HG03175 (cell line): ENCODE results near the gene TMX4.
"Not testable (repeated sequence)": the region's sequence is repeated elsewhere in the genome, so short reads cannot be mapped to it uniquely, and the experiment has no call there.

Experiments
- ATAC-seq: cut with Tn5 transposase; IDR thresholded peaks from one replicate; pipeline ENCODE4 v1.9.1; 2021; ENCODE audit warnings: mild to moderate bottlenecking, moderate library complexity; ENCODE audit not compliant: unreplicated experiment

TMX4 gene, protein sequence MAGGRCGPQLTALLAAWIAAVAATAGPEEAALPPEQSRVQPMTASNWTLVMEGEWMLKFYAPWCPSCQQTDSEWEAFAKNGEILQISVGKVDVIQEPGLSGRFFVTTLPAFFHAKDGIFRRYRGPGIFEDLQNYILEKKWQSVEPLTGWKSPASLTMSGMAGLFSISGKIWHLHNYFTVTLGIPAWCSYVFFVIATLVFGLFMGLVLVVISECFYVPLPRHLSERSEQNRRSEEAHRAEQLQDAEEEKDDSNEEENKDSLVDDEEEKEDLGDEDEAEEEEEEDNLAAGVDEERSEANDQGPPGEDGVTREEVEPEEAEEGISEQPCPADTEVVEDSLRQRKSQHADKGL

GRCh38 chr20:8019246-8019997 lies at the start of gene TMX4:
TMX4 (minus strand) TSS chr20:8019761; CDS start chr20:8019613, 148 bp downstream.
- peak; percentile 83 for ATAC-seq

DNA sequence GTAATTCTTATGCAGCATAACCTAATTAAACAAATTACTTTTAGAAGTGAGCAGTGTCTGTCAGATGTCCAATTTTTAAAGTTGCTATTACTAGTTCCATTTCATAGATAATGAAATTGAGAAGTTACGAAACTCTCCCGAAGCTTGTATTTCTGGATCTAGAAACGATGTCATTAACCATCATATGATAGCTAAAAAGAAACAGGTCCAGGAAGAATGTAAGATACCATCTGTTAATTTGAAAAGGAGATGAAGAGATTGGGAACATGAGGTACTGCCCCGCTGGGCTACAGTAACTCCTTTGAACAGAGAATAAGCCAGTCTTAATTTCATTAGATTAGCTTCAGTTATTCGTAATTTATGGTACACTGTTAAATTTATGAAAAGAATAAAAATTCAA lies 47.5 kb upstream of the TMX4 start:
- no peak for ATAC-seq

- no peak for ATAC-seq
Observed at GRCh38 chr20:8066662-8067061, 47.1 kb upstream of the TMX4 start.

DNA sequence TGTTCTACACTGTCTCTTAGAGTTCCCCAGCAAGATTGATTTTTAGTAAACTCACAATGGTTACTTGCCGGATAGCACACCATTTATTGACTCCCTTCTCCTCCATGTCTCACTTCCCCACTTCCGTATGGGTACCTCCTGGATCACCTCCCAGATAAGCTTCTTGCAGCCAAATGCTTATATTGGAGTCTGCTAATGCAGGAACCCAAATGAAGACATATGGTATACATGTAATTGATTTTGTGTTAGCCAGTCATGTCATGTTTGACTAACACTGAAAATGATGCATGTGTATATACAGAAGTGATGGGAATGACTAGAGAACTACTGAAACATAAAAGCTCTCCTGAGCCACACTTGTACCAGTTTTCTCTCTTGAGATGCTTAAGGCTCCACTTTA lies 46.1 kb upstream of the TMX4 start:
- no peak for ATAC-seq

DNA sequence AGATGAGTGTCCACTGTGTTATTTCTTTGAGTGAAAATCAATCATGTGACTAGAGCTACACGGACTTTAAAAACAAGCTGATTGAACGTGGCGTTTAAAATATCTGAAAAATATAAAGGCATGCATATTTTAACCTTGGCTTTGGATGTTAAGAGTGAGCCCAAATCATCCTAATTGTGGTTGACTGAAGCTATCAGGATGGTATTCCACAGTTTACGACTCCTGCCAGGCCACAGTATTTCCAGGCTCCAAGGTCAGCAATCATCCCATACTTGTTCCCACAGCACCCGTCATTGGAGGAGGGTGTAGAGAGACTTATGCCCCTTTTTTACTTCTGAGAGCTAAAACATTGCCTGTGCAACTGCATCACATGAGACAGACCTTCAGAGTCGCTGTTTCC lies 43.2 kb upstream of the TMX4 start:
- ATAC-seq: no peak

GRCh38 chr20:8061861-8062518 lies 42.4 kb upstream of the TMX4 start:
- ATAC-seq: no peak

DNA sequence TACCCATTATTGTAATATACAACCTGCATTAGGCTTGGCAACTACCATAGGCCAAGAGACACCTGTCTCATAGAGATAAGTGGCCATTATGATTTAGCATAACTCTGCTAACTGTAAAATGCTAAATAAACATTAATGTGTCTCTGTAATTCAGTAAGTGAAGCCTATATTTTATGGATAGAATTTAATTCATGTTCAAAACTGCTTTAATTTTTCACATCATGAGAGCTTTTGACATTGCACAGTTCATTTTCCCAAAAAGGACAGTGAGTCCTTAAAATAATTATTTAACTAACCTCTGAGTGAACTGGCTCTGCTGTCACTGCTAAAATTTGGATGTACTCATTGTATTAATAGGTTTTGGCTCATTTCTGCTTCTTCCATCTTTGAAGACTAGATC lies 41.4 kb upstream of the TMX4 start:
- no peak for ATAC-seq

DNA sequence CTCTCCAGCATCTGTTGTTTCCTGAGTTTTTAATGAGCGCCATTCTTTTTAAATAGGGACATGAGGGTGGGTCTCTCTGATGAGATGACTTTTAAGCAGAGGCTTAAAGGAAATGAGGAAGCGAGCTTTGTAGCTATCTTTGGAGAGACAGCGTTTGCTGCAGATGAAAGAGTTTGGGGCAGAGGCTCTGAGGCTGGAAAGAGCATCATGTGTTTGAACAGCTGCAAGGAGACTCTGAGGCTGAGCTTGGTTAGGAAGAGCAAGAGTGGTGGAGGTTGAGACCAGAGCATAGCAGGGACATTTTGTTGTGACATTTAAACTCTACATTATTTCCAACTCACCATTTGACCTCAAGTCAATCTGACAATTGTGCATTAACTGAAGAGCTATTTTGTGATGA lies 38.3 kb upstream of the TMX4 start:
- no peak for ATAC-seq

DNA sequence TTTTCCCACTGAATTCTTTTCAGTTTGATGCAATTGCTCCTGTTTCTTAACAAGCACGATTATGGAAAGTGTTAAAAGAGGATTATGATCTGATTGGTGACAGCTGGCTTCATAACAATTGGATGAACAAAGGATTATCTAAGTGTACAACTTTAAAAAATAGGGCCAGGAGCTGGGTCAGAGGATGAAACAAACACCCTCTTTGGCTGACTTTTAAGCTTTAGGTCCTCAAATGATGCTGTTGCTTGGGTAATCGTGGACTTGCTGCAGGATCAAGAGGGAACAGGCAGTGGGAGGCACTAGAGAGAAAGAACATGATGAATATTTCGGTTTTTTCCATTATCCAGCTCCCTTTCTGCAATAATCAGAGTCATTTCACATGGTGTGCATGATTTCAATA lies 35.5 kb upstream of the TMX4 start:
- ATAC-seq: no peak

- ATAC-seq: no peak
Observed at GRCh38 chr20:8050157-8050837, 30.7 kb upstream of the TMX4 start.

DNA sequence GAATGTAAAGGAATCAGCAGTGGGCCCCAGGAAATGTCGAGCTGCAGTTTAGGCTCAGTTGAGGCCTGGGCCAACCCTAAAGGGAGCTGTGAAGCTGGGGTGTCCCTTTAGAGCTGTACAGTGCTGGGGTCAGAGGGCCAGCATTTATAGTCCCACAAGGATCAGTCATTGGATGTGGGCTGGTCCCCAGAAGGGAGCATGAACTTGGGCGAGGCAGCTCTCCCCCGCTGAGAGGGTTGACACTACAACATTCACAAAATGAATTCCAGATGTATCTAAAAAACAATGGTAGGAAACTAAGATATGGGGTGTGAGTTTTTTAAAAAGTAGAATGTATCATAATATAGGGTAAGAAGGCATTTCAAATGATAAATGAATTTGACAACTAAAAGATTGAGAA lies 29.7 kb upstream of the TMX4 start:
- no peak for ATAC-seq

DNA sequence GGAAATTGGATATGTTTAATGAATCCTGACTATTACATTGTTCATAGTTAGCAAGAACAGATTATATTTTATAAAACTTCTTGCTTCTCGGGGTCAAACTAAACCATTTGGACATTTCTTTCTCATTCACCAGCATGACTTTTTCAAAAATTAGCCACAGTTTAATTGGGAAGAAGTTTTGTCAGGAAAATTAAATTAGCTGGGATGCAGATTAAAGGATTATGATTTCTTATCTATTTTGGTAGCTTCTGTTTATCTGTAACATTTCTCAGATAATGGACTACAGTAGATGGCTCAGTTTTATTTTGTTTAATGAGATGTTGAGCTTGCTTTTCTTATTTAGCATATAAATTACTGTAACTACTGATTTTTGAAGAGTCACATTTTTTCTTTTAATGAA lies 26.4 kb upstream of the TMX4 start:
- ATAC-seq: no peak

DNA sequence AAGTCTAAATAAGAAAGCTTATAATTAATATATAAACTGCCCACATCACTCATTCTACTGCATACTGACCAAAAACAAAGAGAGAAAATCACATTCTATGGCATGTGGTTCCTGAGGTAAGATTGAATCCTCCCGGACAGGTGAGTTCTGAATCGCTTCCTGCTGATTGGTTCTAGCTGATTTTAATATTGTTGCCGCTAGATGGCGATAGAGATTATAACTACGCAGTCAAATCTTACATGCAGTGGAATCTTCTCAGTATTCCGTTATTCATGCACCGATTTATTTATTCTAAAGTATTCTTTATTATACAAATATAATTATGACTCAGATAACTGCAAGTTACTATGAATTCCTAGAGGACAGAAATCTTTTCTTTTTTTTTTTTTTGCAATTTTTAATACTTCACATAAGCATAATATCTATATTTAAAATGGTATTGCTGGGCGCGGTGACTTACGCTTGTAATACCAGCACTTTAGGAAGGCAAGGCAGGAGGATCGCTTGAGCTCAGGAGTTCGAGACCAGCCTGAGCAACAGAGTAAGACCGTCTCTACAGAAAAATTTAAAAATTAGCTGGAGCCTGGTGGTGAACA lies 24.2 kb upstream of the TMX4 start:
- peak; percentile 87 for ATAC-seq

DNA sequence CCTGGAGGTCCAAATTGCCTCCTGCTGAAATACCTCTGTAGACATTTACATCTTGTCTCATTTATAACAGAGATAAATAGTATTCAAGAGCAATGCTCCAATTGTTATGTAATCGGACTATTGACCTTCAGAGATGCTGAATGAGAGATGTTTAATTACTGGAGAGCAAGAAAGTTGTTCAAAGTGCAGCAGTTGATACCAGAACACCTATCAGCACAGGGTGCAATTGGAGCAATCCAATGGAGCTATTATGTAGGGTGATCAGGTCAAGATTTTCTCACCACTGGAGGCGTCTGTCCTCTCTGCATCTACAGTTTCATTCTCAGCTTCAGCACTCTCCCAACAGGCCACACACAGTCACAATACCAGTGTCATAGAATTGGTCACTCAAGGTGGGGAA lies 19.5 kb upstream of the TMX4 start:
- no peak for ATAC-seq

GRCh38 chr20:8036771-8037170 lies 17.2 kb upstream of the TMX4 start:
- ATAC-seq: no peak

DNA sequence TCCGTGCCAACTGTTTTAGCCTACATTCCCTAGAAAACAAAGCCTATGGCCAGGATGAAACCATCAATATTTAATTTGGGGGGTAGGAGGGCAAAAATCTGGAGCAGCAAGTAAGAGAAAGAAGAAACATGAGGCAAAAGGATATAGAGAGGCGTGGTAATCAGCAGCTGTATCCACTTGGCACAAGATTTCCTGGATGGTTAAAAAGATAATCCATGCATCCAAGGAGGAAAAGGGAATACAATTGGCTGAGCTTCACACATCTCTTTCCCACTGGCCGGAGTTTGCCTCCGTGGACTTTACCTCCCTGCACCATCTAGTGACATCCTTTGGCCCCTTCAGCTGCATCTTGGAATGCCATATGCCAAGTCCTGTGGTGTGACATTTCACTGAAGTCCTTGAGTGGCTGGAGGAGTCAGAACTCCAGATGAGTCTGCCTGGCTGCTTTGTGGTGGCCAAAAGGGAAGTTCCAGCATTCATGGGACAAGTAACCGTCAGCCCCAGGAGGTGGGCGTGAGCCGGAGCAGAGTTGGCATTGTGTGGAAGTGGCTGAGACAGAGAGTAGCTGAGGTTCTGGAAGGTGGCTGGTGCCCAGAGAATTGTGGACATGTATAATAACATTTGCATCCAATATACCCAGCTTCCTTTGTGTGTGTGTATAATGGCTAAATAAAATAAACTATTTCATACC lies 13.7 kb upstream of the TMX4 start:
- no peak for ATAC-seq

GRCh38 chr20:8032499-8032898 lies 12.9 kb upstream of the TMX4 start:
- ATAC-seq: no peak

GRCh38 chr20:8031539-8031938 lies 12.0 kb upstream of the TMX4 start:
- ATAC-seq: not testable (repeated sequence)

DNA sequence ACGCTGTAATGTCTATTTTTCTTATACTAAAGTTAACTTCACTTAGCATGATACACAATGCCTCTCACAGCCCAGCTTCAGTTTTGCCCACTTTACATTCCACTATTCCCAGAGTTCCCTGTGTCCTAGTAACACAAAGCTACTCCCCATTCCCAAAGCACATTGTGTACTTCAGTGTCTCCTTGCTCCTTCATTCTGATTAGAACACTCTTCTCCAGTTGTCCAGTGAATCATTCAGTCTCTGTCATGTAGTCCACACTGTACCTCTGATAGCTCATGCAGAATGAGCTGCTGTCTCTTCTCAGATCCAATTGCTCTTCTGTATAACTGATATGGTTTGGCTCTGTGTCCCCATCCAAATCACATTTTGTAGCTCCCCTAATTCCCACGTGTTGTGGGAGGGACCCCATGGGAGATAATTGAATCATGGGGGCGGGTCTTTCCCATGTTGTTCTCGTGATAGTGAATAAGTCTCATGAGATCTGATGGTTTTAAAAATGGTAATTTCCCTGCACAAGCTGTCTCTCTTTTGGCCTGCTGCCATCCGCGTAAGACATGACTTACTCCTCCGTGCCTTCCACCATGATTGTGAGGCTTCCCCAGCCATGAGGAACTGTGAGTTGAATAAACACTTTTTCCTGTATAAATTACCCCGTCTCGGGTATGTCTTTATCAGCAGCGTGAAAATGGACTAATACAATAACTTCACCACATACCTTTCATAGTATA lies 2.1 kb upstream of the TMX4 start:
- ATAC-seq: no peak
